Activated T-helper 2 cell treated with anti-CD3 and anti-CD28 coated beads, Interferon-gamma antibody, Interleukin-2, Interleukin-4, amounts not matched to agents 10 μg/mL and 5 μg/mL and 100 μg/mL, durations not matched to agents 14 hours and 24 hours and 36 hours (primary cell): Measurements from ENCODE around the gene DYNC2H1. TPM values are rescaled to one million over a fixed set of nuclear protein-coding genes. Genes with fewer than 3 reads are reported as not detected.

ENCODE experiments used
- DNase-seq: peaks from one replicate; pipeline ENCODE4 v3.0.0; 2021; ENCODE audit warnings: low spot score
- H3K27ac Mint-ChIP-seq: one replicate; pipeline ENCODE4 v1.8.0; 2021; ENCODE audit warnings: mixed read lengths
- H3K27me3 Mint-ChIP-seq: one replicate; pipeline ENCODE4 v1.8.0; 2021; ENCODE audit warnings: low read depth, mixed read lengths
- H3K36me3 Mint-ChIP-seq: one replicate; pipeline ENCODE4 v1.8.0; 2021; ENCODE audit warnings: low read depth, mixed read lengths
- H3K4me1 Mint-ChIP-seq: one replicate; pipeline ENCODE4 v1.8.0; 2021; ENCODE audit warnings: low read depth, mixed read lengths
- H3K4me3 Mint-ChIP-seq: one replicate; pipeline ENCODE4 v1.8.0; 2021; ENCODE audit warnings: low read depth, mild to moderate bottlenecking, moderate library complexity, mixed read lengths
- H3K9me3 Mint-ChIP-seq: one replicate; pipeline ENCODE4 v1.8.0; 2021; ENCODE audit warnings: mixed read lengths
- intact Hi-C: fragments of 100-400 bp; cut with micrococcal nuclease; formaldehyde crosslinking; loops from one replicate; pipeline ENCODE4 v1.15.1; 2023
- total RNA-seq: library from RNA; stranded (reverse); gene quantifications from 2 replicates; pipeline ENCODE4 v1.2.3, GENCODE V29; 2022

The DYNC2H1 gene
- total RNA-seq, 1 donor from 2014 or later = 0.46 TPM

GRCh38 chr11:103499710-103500340 is 390.6 kb downstream of the DYNC2H1 start:
- Mint-ChIP-seq H3K4me3 (no peak overlapping the region), H3K27me3 (no peaks in the 10 kb centered on the region), H3K36me3 (no peaks in the 10 kb centered on the region), H3K4me1 (no peaks in the 10 kb centered on the region), H3K27ac (no peak overlapping the region), H3K9me3 (no peaks in the 10 kb centered on the region)
- intact Hi-C loops = no loop called here
- DNase-seq = no peak

GRCh38 chr11:103515283-103515682 is 406.1 kb downstream of the DYNC2H1 start:
- no peak for DNase-seq
- Mint-ChIP-seq H3K4me3 (no peak overlapping the region), H3K36me3 (no peaks in the 10 kb centered on the region), H3K27ac (no peak overlapping the region), H3K4me1 (no peaks in the 10 kb centered on the region), H3K9me3 (no peaks in the 10 kb centered on the region), H3K27me3 (no peaks in the 10 kb centered on the region)
- intact Hi-C loops = no loop called here

- Mint-ChIP-seq H3K27me3 (no peaks in the 10 kb centered on the region), H3K36me3 (no peaks in the 10 kb centered on the region), H3K4me1 (no peaks in the 10 kb centered on the region), H3K4me3 (no peak overlapping the region), H3K27ac (no peak overlapping the region), H3K9me3 (no peaks in the 10 kb centered on the region)
- no peak for DNase-seq
- intact Hi-C loops = no loop called here
Measured at GRCh38 chr11:103520792-103521191, 411.6 kb downstream of the DYNC2H1 start.

GRCh38 chr11:103525069-103525468 is 415.8 kb downstream of the DYNC2H1 start:
- Mint-ChIP-seq H3K4me1 (no peaks in the 10 kb centered on the region), H3K9me3 (no peaks in the 10 kb centered on the region), H3K4me3 (no peak overlapping the region), H3K36me3 (no peaks in the 10 kb centered on the region), H3K27me3 (no peaks in the 10 kb centered on the region), H3K27ac (no peak overlapping the region)
- no peak for DNase-seq
- intact Hi-C loops = no loop called here

- H3K4me1 Mint-ChIP-seq = no peaks in the 10 kb centered on the region
- H3K4me3 Mint-ChIP-seq = no peak overlapping the region
- no peak overlapping the region for H3K27ac Mint-ChIP-seq
- intact Hi-C loops = no loop called here
- H3K9me3 Mint-ChIP-seq = no peaks in the 10 kb centered on the region
- no peak for DNase-seq
- no peaks in the 10 kb centered on the region for H3K36me3 Mint-ChIP-seq
- H3K27me3 Mint-ChIP-seq = no peaks in the 10 kb centered on the region
Measured at GRCh38 chr11:103528046-103528445, 418.8 kb downstream of the DYNC2H1 start.

- H3K4me3 Mint-ChIP-seq = no peak overlapping the region
- DNase-seq = no peak
- no peaks in the 10 kb centered on the region for H3K27me3 Mint-ChIP-seq
- no peaks in the 10 kb centered on the region for H3K36me3 Mint-ChIP-seq
- intact Hi-C loops = no loop called here
- H3K9me3 Mint-ChIP-seq = no peaks in the 10 kb centered on the region
- no peak overlapping the region for H3K27ac Mint-ChIP-seq
- H3K4me1 Mint-ChIP-seq = no peaks in the 10 kb centered on the region
Measured at GRCh38 chr11:103528596-103528995, 419.4 kb downstream of the DYNC2H1 start.

GRCh38 chr11:103529181-103529684 is 420.0 kb downstream of the DYNC2H1 start:
- Mint-ChIP-seq H3K27me3 (no peaks in the 10 kb centered on the region), H3K27ac (no peak overlapping the region), H3K36me3 (no peaks in the 10 kb centered on the region), H3K9me3 (no peaks in the 10 kb centered on the region), H3K4me1 (no peaks in the 10 kb centered on the region), H3K4me3 (no peak overlapping the region)
- no peak for DNase-seq
- intact Hi-C loops = no loop called here

Other genes with a start within 250 kb of the DYNC2H1 start
- gene MMP12, start 234.4 kb upstream of the DYNC2H1 start, total RNA-seq = not detected in 2 replicates
- gene MMP13, start 153.7 kb upstream of the DYNC2H1 start, total RNA-seq = not detected in 2 replicates
- gene DCUN1D5, start 17.3 kb upstream of the DYNC2H1 start, total RNA-seq = 59.7 and 66.6 TPM in 2 replicates